GM19025 (cell line): ENCODE results near the gene TIMP1.

Source experiments
- ATAC-seq: cut with Tn5 transposase; IDR thresholded peaks from one replicate; pipeline ENCODE4 v1.9.1; 2021; ENCODE audit warnings: mild to moderate bottlenecking, low read depth, moderate library complexity; ENCODE audit not compliant: unreplicated experiment

TIMP1 gene

GRCh38 chrX:47573341-47574075 is 8.7 kb upstream of the TIMP1 start:
- ATAC-seq: no peak

DNA sequence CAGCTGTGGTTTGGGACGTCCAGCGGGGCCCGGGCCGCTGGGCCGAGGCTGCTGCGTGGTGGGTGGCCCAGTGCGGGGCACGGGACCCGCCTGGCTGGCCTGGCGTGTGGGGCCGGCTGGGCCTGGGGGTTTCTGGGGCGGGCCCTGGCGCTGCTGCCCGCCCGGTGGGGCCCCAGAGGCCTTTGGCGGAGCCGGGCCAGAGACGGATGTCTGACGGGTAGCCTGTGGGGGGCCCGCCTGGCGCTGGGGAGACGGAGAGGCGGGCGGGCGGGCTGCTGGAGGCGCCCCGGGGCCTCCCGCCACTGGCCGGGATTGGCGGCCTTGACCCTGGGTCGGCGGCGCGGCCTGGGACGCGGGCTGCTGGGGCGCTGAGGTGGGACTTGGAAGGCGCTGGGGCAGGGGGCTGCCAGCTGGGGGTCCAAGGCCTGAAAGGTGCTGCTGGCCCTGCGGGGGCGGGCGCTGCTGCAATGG is 8.1 kb upstream of the TIMP1 start:
- ATAC-seq: no peak

GRCh38 chrX:47574547-47575301 is 7.5 kb upstream of the TIMP1 start:
- ATAC-seq: no peak

- no peak for ATAC-seq
These were observed 6.0 kb upstream of the TIMP1 start for GRCh38 chrX:47576021-47576898.

DNA sequence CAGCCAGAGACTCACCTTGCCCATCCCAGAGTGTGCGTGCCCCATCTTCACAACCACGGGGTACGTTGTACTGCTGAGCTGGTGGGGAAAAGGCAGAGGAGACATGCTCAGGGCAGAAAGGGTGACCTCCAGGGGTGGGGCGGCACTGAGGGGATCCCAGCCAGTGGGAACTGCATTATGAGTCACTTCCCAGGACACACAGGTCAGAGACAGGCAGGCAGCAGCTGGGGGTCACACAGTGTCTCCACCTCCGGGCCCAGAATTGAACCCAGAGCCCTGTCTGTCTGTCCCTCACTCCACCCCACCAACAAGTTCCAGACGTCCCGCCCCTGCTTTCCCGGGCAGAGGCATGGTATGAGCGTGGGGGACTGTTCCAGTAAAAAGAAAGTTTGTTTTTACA is 4.8 kb upstream of the TIMP1 start:
- ATAC-seq: no peak

GRCh38 chrX:47577901-47578300 is 4.3 kb upstream of the TIMP1 start:
- no peak for ATAC-seq

DNA sequence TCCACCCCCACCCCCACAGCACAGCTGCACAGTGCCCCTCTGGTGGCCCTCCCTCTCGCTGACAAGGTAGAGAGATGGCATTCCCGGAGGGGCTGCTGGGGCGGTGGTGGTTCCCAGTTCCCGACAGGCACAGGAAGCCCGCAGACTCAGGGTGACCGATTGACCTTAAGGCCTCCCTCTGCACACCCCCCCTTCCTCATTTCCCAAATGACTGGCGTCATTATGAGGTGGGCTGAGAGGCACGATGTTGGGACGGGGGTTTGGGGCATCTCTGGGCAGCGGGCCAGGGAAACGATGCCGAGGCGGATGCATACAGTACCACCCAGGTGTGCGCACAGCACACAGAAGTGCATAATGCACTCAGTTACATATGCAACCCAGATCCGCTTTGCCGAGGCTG is 3.5 kb upstream of the TIMP1 start:
- ATAC-seq: no peak

DNA sequence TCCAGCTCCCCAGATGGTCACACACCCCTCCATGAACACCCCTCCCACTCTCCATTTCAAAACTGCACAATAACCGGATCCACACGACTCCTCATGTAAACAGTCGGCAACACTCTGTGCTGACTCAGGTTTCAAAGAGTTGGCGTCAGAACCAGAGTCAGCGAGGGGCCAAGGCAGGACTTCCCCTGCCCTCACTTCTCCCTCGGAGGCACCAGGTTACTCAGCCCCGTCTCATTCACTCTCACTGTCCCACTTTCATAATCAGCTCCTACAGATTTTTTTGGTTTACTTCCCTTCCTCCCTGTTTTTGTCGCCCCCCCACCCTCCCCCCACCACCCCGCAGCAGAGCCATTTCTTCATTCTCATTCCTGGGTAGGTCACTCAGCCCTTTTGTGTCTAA is 2.7 kb upstream of the TIMP1 start:
- no peak for ATAC-seq

GRCh38 chrX:47583240-47583861 is 1.1 kb downstream of the TIMP1 start:
- ATAC-seq: no peak

GRCh38 chrX:47584714-47585113 is 2.5 kb downstream of the TIMP1 start:
- no peak for ATAC-seq

DNA sequence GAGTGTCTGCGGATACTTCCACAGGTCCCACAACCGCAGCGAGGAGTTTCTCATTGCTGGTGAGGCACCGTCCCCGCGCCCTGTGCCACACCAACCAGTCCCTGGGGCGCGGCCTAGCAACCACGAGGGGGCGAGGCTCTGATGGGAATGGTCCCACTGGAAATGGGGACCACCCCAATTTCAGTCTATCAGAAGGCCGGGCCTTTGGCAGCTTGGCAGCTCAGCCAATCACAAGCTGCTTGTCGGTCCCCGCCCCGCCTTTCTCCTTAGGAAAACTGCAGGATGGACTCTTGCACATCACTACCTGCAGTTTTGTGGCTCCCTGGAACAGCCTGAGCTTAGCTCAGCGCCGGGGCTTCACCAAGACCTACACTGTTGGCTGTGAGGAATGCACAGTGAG is 3.0 kb downstream of the TIMP1 start:
- no peak for ATAC-seq

GRCh38 chrX:47586043-47586787 is 4.0 kb downstream of the TIMP1 start:
- no peak for ATAC-seq

DNA sequence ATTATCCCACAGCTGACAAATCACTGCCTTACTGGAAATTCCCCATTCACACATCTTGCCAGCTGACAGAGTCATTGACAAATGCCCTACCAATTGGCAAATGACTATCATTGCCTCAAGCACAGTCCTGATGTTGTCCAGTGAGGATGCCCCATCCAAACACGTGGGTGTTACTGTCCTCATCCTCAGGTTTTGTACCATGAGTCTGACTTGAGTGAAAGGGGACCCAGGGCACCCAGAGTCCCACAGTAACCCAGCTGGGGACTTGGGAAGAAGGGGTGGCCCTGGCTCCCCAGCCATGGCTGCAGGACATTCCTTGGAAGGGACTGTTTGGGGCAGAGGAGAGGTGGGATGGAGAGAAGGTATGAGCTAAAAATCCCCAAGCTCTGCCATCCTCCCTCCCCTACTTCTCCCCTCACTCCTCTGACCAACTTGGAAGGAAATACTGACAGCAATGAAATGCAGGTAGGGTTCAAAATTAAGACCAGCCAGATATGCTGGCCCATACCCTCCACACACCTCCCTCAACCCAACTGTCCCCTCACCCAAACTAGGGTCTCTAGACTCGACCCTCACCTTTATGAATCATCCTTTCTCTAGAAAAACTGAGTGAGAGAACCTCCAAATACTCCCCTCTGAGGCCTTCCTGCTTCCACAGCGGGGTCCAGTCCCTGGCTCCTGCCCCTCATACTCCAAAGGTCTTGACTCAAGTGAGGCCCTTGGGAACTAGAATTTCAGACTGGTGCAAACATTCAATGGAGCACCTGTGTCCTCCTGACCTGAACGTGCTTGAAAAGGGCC is 5.1 kb downstream of the TIMP1 start:
- no peak for ATAC-seq

GRCh38 chrX:47587906-47588735 is 5.9 kb downstream of the TIMP1 start:
- ATAC-seq: no peak

DNA sequence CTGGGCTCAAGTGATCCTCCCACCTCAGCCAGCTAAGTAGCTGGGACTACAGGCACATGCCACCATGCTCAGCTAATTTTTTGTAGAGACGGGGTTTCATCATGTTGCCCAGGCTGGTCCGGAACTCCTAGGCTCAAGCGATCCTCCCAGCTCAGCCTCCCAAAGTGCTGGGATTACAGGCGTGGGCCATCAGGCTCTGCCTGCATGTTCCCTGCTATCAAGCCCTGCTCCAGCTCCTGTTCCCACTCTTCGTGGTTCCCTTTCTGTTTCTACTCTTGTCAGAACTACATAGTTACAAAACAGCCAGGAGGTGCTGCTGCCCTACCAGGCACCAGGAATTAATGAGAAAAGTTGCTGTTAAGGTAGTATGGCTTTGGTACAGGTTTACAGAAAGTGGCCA is 8.7 kb downstream of the TIMP1 start:
- ATAC-seq: no peak

GRCh38 chrX:47593522-47593921 is 11.3 kb downstream of the TIMP1 start:
- no peak for ATAC-seq

GRCh38 chrX:47595716-47596251 is 13.5 kb downstream of the TIMP1 start:
- ATAC-seq: no peak

DNA sequence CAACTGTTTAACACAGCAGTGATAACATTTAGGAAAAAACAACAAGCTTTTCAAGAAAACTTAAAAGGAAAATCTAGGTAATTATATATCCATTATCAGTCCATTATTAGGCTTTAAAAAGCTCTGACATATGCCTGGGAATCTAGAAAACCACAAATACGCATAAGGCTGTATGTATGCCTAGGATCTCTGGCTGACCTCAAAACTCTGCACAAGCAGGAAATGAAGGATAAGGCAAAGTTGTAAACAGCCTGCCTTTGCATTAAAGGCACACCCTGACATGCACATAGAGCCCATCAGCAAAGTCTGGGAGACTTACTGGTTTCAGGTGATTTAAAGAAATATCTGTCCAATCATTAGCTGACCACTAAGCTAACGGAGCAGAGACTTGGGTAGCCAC is 14.0 kb downstream of the TIMP1 start:
- ATAC-seq: no peak
